Ovary (tissue), 9 donors: ENCODE data around the gene AGMAT. TPM values are rescaled to one million over a fixed set of nuclear protein-coding genes. Genes with fewer than 3 reads are reported as not detected.

Experiments used
- DNase-seq, 5 donors: peaks; one replicate each; pipeline ENCODE4 v3.0.0-alpha.2; 2019 to 2020
- H3K27ac ChIP-seq, 2 donors: fragments of 200-600 bp; one replicate each; pipeline versions ENCODE4 v1.5.1 to v1.8.0; 2019 to 2022
- H3K27me3 ChIP-seq: fragments of 200-600 bp; one replicate; pipeline ENCODE4 v1.8.0; 2022
- H3K36me3 ChIP-seq: fragments of 200-600 bp; sonication (generic); one replicate; pipeline ENCODE4 v1.5.1; 2019
- H3K4me1 ChIP-seq: one replicate; pipeline ENCODE4 v1.8.1; 2013; ENCODE audit warnings: mild to moderate bottlenecking, moderate library complexity; ENCODE audit not compliant: insufficient read depth
- H3K4me3 ChIP-seq: fragments of 200-600 bp; sonication (generic); one replicate; pipeline ENCODE4 v1.5.1; 2017
- H3K9me3 ChIP-seq, 2 donors: fragments of 200-600 bp in 1 of 2; sonication (generic) in 1 of 2; one replicate each; pipeline versions ENCODE4 v1.5.1 to v1.8.1; 2013 to 2019; ENCODE audit warnings: mild to moderate bottlenecking in 1 of 2, moderate library complexity in 1 of 2
- EP300 ChIP-seq: sonication (generic); formaldehyde crosslinking; IDR thresholded peaks from one replicate; pipeline ENCODE4 v1.6.1; 2017; ENCODE audit warnings: antibody characterized with exemption
- POLR2A ChIP-seq: fragments of 450-650 bp; IDR thresholded peaks from one replicate; pipeline ENCODE4 v1.6.1; 2017; ENCODE audit warnings: antibody characterized with exemption, mild to moderate bottlenecking, moderate library complexity
- WGBS, 3 donors: extraction: QIAGEN DNeasy Blood & Tissue Kit in 1 of 3; methylation state at CpG; one replicate each; pipeline versions ENCODE4 v1.1.5 to v1.1.7; 2013 to 2017; 5-methylcytosine and 5-hydroxymethylcytosine counted together
- intact Hi-C, 4 donors: fragments of 100-400 bp; cut with DNase I; formaldehyde crosslinking; loops; one replicate each; pipeline versions ENCODE4 v1.11.0 to v1.15.1; 2022 to 2023
- polyA plus RNA-seq, 2 donors: library from polyadenylated mRNA; stranded (reverse); fragments of 200-250 nt in 1 of 2; fragments of 350-450 nt in 1 of 2; fragmentation: Illumina TruSeq in 1 of 2; extraction: RNeasy Lipid Tissue Mini Kit (QIAGEN cat#74804) in 1 of 2; gene quantifications; one replicate each; pipeline ENCODE4 v1.2.3, GENCODE V29; 2013 to 2014
- total RNA-seq, 7 donors: library from RNA; depleted of rRNA in 2 of 7; stranded (reverse); fragments of >200 nt in 2 of 7; fragmentation: NEBNext Ultra II Directional in 3 of 7; extraction: Animal tissue kit (Norgen Biotek cat#: 25700) in 3 of 7; gene quantifications; one replicate each; pipeline versions ENCODE4 v1.1.0 to v1.2.4, GENCODE V29; 2016 to 2023
- TF ChIP-seq, protein P1 (sequence below), 3 donors: fragments of 450-650 bp in 2 of 3; fragments of 200-600 bp in 1 of 3; IDR thresholded peaks; one replicate each; pipeline versions ENCODE4 v1.5.1 to v1.8.0; 2016 to 2022; ENCODE audit warnings: antibody characterized with exemption in 3 of 3, mild to moderate bottlenecking in 1 of 3
- donor health status: DM: no; HTN: no; CAD: no; lungs with moderate emphysema.
- donor health status: DM: no; HTN: no; CAD: no.
- donor health status: Bipolar disorder and iron deficiency.
- donor health status: DM: yes; HTN: yes; CAD: no.
- donor health status: DM: no; HTN: no; CAD: no.
- donor health status: DM: yes; HTN: yes; CAD: no.

The AGMAT gene
- total and polyA plus RNA-seq, 9 donors, result 0.08 to 1.5 (median 0.30) TPM; not detected in 4

DNA sequence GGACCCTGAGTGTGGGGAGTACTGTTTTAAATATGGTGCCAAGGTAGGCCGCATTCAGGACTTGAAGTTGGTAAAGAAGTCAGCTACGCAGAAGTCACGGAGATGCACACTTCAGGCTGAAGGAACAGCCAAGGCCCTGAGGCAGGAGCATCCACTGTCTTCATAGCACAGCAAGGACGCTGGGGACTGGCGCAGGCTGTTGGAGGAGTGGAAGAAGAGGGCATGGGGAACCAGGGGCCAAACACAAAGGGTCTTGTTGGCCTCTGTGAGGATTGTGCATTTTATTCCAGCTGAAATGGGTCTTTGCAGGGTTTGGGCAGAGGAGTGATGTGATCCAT lies 41.6 kb downstream of the AGMAT start:
- Histone ChIP-seq H3K4me3 (no peak overlapping the region), H3K27me3 (no peaks in the 10 kb centered on the region), H3K4me1 (no peaks in the 10 kb centered on the region), H3K36me3 (no peaks in the 10 kb centered on the region), H3K9me3 (no peaks in the 10 kb centered on the region), H3K27ac (no peak overlapping the region)
- WGBS, 3 donors, result 80 to 91% (median 85%) methylated on average over 5 of the region's 5 CpGs
- TF ChIP-seq EP300 (no peak), POLR2A (no peak)
- TF ChIP-seq, protein P1, sequence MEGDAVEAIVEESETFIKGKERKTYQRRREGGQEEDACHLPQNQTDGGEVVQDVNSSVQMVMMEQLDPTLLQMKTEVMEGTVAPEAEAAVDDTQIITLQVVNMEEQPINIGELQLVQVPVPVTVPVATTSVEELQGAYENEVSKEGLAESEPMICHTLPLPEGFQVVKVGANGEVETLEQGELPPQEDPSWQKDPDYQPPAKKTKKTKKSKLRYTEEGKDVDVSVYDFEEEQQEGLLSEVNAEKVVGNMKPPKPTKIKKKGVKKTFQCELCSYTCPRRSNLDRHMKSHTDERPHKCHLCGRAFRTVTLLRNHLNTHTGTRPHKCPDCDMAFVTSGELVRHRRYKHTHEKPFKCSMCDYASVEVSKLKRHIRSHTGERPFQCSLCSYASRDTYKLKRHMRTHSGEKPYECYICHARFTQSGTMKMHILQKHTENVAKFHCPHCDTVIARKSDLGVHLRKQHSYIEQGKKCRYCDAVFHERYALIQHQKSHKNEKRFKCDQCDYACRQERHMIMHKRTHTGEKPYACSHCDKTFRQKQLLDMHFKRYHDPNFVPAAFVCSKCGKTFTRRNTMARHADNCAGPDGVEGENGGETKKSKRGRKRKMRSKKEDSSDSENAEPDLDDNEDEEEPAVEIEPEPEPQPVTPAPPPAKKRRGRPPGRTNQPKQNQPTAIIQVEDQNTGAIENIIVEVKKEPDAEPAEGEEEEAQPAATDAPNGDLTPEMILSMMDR (IDR thresholded peaks at IDR 0.05), result no peak
- DNase-seq, result no peak
- intact Hi-C loops, result no loop called here

DNA sequence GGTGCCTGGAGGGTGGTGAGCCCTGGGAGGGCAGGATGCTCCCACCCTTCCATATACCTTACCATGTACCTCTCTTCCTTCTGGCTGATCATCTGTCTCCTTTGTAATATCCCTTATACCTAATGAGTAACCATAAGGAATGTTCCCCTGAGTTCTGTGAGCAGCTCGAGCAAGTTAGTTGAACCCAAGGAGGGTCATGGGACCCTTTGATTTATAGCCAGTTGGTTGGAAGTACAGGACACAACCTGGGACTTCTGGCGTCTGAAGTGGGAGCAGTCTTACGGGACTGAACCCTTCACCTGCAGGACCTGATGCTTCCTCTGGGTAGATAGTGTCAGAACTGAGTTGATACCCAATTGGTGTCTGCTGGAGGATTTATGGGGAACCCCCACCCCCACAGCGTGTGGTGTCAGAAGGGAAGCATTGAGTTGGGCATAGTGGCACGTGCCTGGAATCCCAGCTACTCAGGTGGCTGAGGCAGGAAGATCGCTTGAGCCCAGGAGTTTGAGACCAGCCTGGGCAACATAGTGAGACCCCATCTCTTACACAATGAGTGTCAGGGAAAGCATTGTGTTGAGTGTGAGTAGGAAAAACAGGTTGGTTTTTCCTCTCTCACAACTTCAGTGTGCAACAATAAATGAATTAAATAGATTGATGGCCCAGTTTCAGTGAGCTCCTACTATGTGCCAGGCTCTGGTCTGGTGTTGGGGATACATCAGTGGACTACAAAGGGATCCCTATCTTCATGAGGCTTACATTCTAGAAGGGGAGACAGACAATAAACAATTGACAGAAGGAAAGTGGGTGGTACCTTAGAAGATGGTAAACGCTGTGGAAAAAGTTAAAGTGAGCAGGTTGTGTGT lies 42.2 kb downstream of the AGMAT start:
- TF ChIP-seq EP300 (no peak), POLR2A (no peak)
- TF ChIP-seq, protein P1 (IDR thresholded peaks at IDR 0.05), result no peak
- H3K27me3 ChIP-seq, result no peaks in the 10 kb centered on the region
- 87 to 94% (median 90%) methylated on average over 7 of the region's 7 CpGs for WGBS, 3 donors
- H3K4me3 ChIP-seq, result no peak overlapping the region
- H3K9me3 ChIP-seq, result no peaks in the 10 kb centered on the region
- no peaks in the 10 kb centered on the region for H3K36me3 ChIP-seq
- intact Hi-C loops, result no loop called here
- no peaks in the 10 kb centered on the region for H3K4me1 ChIP-seq
- H3K27ac ChIP-seq, result no peak overlapping the region
- DNase-seq, result no peak

GRCh38 chr1:15541231-15541792 lies 43.5 kb downstream of the AGMAT start:
- Histone ChIP-seq H3K27ac (no peak overlapping the region), H3K36me3 (no peaks in the 10 kb centered on the region), H3K9me3 (no peaks in the 10 kb centered on the region), H3K4me3 (no peak overlapping the region), H3K27me3 (no peaks in the 10 kb centered on the region), H3K4me1 (no peaks in the 10 kb centered on the region)
- intact Hi-C loops, result no loop called here
- WGBS, 3 donors, result 82 to 94% (median 82%) methylated on average over 4 of the region's 4 CpGs
- DNase-seq, result no peak
- TF ChIP-seq POLR2A, result no peak
- TF ChIP-seq EP300, result no peak
- TF ChIP-seq, protein P1 (IDR thresholded peaks at IDR 0.05), result no peak

DNA sequence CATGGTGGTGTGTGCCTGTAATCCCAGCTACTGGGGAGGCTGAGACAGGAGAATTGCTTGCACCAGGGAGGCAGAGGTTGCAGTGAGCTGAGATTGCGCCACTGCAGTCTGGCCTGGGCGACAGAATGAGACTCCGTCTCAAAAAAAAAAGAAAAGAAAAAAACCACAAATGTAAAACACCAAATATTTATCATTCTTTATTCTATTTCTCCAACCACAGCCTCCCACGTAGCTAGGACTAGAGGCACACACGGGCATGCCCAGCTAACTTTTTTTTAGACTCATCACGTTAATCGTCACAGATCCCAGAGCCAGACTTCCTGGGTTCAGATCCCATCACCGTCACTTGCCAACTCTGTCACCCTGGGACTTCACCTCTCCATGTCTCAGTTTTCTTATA lies 44.7 kb downstream of the AGMAT start:
- no peak for DNase-seq
- WGBS, 3 donors, result 51 to 70% (median 59%) methylated on average over 8 of the region's 8 CpGs
- H3K4me3 ChIP-seq, result no peak overlapping the region
- no peaks in the 10 kb centered on the region for H3K27me3 ChIP-seq
- no peak for TF ChIP-seq EP300
- no peak for TF ChIP-seq POLR2A
- TF ChIP-seq, protein P1 (IDR thresholded peaks at IDR 0.05), result no peak
- H3K27ac ChIP-seq, result no peak overlapping the region
- intact Hi-C loops, result no loop called here
- H3K9me3 ChIP-seq, result no peaks in the 10 kb centered on the region
- no peaks in the 10 kb centered on the region for H3K36me3 ChIP-seq
- no peaks in the 10 kb centered on the region for H3K4me1 ChIP-seq
